ENCODE measurements around the gene PRKAR2B.
"Not testable (repeated sequence)": the region's sequence is repeated elsewhere in the genome, so short reads cannot be mapped to it uniquely, and the experiment has no call there.

DNA sequence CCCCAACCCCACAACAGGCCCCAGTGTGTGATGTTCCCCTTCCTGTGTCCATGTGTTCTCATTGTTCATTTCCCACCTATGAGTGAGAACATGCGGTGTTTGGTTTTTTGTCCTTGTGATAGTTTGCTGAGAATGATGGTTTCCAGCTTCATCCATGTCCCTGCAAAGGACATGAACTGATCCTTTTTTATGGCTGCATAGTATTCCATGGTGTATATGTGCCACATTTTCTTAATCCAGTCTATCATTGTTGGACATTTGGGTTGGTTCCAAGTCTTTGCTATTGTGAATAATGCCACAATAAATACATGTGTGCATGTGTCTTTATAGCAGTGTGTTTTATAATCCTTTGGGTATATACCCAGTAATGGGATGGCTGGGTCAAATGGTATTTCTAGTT is 10.5 kb downstream of the PRKAR2B start:
- TF ChIP-seq, protein P1, sequence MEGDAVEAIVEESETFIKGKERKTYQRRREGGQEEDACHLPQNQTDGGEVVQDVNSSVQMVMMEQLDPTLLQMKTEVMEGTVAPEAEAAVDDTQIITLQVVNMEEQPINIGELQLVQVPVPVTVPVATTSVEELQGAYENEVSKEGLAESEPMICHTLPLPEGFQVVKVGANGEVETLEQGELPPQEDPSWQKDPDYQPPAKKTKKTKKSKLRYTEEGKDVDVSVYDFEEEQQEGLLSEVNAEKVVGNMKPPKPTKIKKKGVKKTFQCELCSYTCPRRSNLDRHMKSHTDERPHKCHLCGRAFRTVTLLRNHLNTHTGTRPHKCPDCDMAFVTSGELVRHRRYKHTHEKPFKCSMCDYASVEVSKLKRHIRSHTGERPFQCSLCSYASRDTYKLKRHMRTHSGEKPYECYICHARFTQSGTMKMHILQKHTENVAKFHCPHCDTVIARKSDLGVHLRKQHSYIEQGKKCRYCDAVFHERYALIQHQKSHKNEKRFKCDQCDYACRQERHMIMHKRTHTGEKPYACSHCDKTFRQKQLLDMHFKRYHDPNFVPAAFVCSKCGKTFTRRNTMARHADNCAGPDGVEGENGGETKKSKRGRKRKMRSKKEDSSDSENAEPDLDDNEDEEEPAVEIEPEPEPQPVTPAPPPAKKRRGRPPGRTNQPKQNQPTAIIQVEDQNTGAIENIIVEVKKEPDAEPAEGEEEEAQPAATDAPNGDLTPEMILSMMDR (IDR thresholded peaks at IDR 0.05; ENCODE audit: low read depth, low read length): not testable (repeated sequence)
- not testable (repeated sequence) for TF ChIP-seq MYC (IDR thresholded peaks at IDR 0.05; ENCODE audit: low read depth, low read length)

All from NB4 (cell line).